HG03064 (cell line): ENCODE data around the gene COTL1.
"Not testable (repeated sequence)": the region's sequence is repeated elsewhere in the genome, so short reads cannot be mapped to it uniquely, and the experiment has no call there.

ENCODE experiments used
- ATAC-seq: cut with Tn5 transposase; IDR thresholded peaks from one replicate; pipeline ENCODE4 v1.9.1; 2021; ENCODE audit warnings: low read depth; ENCODE audit not compliant: unreplicated experiment

Gene COTL1

DNA sequence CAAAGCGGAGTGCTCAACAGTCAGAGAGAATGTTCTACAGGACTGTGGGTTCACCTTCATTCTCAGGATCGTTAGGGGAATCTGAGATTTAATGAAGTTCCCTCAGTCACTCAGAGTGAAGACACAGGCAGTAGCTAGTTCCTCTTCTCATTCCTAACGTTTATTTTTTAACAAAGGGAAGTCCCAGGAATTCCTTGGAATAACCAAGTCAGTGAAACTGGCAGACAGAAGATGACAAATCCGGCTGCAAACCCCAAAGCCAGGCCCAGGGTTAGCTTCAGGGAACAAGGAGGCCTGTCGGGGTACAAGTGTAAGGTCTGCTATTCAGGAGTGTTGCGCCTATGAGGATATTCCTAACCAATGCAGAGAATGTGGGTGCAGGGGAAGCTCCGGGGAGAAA, 42.0 kb downstream of the COTL1 start:
- ATAC-seq = no peak

DNA sequence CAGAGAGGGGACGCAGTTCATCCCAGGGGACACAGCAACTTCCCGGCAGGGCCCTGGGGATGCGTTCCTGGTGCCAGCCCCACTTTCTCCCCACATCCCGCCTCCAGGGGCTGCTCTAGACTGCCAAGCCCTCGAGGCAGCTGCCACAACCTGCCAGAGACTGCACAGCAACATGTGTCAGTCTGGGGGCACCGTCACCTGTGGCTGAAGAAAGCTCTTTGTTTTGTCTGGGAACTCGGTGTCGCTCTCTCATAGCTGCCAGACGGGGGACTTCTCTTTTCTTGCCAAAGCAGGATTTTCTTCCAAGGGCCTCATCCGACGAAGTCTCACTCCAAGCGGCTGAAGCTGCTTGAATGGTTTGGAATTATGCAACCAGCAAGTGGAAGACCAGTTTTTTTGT, 43.7 kb downstream of the COTL1 start:
- no peak for ATAC-seq

DNA sequence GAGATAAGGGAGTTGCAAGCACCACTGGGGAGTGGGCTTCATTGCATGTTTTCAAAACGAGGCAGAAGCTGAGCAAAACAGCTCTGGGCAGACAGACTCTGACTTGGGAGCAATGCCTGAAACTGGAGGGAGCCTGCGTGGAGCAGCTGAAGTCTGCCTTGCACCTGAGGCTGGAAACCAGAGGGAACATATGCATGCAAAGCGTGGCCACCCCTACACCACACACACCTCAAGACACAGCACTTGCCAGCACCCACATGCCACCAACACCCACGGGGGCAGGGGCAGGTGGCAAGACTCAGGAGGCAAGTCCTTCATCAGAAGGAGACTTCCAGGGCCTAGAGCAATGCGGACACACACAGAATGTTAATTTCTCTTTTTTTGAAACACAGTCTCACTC, 45.8 kb downstream of the COTL1 start:
- no peak for ATAC-seq

DNA sequence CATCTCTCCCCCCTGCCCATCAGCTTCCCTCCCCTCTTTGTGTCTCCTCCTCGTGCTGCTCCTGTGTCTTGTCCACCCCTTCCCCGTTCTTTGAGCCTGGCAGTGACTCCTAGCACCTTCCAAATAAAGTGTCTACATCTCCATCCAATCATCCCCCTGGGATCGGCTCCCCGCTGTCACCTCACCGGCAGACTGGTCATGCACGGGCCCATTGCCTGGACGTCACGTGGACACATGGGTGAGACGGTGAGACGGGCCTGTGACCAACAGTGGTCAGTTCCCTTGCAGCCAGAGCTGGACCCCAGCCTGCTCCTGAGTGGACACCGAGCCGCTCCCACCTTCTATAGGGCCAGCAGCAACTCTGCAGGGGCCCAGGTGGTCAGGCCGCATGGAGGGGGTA, 46.4 kb downstream of the COTL1 start:
- no peak for ATAC-seq

- ATAC-seq = no peak
Observed at GRCh38 chr16:84570739-84571403, 47.0 kb downstream of the COTL1 start.

DNA sequence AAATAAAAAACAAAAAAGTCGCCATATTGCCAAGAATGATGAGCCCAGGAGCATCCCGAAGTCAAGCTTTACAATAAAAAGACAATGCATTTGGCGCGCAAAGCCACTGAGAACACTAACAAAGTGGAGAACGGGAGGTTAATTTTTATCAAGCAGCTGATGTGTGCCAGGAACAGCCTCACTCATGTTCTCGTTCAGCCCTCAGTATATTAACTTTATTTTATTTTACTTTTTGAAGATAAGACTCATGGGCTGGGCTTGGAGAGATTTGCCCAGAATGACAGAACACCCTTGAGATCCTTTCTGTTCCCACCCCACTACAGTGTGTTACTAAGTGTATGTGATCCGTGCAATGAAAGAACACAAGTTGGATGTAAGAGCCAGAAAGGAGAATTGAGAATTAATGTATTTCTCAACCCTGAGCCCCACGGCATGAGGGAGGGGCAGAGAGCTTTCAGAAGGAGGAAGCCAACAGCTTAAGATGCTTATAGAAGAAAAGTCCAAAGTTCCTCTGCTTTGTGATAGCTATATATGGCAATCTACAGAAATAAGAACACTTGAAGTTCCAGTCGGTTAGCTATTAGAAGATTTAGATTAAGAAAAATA, 48.4 kb downstream of the COTL1 start:
- no peak for ATAC-seq

DNA sequence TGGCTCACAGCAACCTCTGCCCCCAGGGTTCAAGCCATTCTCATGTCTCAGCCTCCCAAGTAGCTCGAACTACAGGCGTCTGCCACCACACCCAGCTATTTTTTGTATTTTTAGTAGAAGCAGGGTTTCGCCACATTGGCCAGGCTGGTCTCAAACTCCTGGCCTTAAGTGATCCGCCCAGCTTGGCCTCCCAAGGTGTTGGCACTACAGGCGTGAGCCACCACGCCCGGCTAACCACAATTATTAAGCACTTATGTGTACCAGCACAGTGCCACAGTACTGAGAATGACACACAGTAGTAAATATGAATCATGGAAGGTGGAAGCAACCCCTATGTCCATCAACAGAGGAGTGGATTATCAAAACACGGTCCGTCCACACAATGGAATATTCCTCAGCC, 49.8 kb downstream of the COTL1 start:
- ATAC-seq = no peak

DNA sequence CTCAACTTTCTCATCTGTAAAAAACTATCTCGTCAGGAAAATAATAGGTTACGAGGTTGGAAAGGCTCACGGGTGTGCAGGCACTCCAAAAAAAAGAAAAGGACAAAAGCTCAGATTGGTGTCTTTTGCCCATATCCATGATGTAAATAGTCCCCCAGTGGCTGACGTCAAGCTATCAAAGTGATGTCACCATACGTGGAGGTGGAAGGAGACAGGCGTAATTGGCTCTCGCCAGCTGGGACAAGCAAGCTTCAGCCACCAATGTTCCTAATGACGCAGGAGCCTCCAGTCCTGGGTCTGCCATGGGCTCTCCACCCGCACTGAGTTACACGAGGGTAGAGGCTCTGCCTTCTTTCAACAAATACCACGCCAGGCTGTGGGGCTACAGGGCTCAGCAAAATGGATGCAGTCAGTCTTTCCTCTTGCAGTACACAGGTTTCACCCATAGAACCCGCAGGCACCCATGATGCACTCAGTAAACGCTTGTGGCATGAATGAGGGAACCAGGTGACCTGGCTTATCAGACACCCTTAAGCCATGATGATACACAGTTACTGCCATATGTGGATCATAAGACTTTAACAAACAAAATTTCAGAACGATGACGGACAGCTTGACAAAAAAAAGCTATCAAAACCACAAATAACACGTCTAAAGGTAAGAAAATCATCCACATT, 50.5 kb downstream of the COTL1 start:
- ATAC-seq = no peak

DNA sequence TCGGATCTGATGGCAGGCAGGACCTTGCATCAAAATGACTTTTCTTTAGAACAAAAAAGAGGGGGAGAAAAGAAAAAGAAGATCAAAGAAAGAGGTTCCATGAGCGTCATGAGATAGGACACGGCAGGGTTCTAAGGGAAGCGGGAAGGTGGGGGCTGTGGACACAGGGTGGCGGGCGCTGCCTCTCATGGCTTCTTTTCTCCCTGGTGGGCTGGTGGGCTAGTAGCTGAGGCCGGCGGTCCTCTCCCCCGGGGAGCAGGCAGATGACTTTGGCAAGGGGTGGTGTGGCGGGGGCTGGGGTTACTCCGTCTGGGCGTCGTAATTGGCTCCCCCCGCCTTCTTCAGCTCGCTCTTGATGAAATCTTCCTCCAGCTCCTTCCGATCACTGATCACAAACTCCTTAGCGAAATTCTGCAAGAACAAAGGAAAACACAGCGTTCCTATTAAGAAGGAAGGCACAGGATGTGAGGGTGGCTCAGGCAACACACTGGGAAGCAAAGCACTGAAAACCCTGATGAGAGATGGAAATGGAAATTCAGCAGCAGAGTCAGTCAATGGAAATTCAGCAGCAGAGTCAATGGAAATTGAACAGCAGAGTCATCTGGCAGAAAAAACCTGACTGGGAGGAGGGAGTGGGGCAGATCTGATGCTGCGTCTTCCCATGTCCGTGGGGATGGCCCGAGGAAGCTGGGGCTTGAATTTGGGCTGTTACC, 51.2 kb downstream of the COTL1 start:
- no peak for ATAC-seq

DNA sequence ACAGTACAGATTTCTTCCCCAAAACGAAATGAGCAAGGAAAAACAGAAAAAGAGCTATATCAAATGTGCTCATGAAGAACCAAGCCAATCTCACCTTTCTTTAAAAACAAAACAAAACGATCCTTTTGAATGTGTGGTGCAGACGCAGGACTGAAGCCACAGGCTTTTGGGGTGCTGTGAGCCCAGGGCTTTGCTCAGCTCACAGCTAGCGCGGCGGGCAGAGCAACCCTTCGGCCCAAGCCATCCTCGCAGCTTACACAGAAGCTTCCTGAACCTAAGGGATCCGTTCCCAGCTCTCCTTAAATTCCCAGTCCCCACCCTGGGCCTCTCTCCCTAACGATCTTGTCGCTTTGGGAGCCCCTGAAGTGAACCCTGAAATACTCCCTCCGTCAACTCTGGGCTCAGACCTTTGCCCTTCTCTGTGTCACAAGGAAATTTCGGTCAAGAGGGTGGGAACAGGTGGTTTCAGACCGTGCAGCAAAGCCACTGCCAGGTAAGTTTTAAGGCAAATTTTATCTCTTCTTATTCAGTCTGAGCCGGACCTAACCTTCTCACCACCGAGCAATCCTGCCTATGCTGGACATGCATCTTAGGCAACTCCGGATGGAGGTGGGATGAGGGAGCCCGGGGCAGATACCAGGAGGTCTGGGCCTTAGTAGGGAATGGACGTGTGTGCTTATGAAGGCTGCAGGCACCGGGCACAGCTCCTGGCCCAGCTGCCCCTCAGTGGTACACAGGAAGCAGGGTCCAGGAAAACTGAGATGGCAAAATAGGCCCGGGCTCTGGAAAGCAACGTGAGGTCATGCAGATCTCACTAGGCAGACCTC, 52.0 kb downstream of the COTL1 start:
- no peak for ATAC-seq

DNA sequence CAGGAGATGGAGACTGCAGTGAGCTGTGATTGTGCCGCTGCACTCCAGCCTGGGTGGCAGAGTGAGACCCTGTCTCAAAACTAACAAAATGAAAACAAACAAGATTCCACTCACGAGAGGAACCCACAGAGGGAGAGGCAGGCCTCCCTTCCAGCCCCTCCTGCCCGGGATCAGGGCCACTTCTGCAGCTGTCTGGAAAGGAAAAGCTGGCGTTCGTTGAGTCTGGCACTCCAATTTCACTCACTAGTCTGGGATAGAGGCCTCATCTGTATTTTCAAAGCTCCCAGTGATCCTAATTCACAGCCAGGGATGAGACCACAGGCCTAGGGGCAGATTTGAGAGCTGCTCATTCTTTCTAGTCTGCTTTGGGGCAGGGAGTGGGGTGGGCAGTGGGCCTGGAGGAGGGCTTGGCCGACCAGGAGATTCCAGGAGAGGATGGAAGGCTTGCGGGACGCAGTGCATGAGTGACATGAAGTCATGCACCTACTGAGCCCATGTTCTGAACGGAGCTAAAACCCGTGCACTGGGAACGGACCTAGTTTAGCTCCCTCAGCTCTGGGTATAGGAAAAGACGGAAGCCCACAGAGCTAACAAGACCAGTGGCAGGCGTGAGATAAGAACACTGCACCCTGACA, 54.0 kb downstream of the COTL1 start:
- no peak for ATAC-seq

DNA sequence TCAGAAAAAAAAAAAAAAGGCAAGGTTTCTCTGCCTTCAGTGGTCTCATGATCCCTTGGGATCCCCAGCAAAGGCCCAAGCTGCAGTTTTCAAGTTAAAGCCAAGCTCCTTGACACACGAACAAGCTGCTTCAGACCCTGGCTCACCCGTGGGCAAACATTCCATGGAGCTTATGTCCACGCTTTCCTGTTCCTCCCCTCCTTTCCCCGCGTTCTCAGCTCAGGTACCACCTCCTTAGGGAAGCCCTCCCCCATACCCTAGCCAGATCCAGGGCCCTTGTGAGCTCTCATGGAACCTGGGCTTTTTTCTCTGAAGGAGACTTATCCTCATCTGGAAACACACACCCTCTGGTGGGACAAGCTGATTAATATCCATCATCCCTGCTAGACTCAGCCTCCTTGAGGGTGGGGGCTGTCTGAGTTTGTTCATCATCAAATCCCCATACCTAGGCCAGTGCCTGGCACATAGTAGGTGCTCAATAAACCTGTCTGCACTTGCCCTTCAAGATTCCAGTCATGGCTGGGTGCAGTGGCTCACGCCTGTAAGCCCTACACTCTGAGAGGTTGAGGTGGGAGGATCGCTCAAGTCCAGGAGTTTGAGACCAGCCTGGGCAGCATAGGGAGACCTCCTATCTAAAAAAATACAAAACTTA, 54.7 kb downstream of the COTL1 start:
- ATAC-seq = no peak

DNA sequence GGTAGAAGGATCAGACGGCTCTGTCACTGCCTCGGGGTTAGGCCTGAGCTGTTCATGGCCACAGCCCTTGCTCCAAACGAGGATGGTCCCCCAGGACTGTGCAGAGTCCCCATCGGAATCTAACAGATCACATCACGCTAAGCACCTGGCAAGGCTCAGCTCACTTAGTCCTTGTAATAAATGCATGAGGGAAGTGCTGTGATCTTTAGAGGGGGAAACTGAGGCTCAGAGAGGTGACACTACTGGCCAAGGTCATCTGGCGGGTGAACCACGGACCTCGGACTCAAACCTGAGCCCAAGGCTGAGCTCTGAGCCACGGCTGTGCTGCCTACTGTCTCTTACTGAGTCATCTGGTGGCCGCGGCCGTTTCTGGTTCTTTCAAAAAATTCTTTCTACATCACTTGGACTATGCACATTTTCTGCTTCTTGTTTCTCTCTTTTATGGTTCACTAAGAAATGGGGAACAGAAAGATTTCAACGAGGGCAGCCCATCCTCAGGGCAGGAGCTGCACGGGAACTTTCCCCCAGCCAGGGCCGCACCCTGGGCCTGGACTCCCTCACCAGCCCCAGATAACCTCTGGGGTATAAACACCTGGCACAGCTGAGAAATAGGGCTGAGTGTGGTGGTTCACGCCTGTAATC, 55.6 kb downstream of the COTL1 start:
- no peak for ATAC-seq

DNA sequence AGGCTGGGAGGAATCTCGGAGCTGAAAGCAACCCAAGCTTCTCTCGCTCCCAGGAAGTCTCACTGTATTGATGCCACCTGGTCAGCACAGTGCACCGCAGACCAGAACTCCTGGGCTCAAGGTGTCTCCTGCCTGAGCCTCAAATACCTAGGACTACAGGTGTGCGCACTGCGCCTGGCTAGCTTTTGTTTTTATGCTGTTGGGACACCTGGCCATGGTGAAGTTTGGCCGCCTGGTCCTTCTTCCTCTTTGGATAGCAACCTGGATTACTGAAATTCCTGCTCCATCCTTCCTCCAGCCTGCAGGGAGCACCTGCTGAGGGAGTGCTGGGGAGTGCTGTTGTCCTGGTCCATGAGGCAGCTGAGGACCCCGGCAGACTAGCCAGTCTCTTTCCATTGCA, 56.6 kb downstream of the COTL1 start:
- ATAC-seq = no peak

DNA sequence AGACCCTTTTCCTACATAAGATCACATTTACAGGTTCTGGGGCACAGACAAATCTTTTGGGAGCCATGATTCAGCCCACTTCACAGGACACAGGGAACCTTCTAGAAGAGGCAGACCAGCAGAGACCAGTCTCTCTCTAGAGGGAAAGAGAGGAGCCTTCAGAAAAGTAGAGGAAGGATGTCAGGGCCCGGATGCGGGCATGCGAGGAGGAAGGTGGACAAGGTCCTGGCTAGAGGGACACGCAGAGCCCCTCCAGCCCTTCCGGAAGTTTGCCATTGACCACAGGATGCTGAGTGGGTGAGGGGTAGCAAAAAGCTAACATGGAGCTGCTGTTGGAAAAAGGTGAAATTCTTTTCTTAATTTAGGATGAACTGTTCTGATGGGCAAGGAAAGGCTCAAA, 57.6 kb downstream of the COTL1 start:
- ATAC-seq = no peak

GRCh38 chr16:84559311-84559932, 58.5 kb downstream of the COTL1 start:
- ATAC-seq = no peak

DNA sequence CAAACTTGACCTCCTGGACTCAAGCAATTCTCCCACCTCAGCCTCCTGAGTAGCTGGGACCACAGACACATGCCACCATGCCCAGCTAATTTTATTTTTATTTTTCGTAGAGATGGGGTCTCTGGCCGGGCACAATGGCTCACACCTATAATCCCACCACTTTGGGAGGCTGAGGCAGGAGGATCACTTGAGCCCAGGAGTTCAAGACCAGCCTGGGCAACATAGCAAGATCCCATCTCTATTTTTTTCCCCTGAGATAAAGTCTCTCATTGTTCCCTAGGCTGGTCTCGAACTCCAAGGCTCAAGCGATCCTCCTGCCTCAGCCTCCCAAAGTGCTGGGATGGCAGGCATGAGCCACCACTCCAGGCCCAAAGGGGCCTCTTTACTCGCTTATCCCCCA, 59.0 kb downstream of the COTL1 start:
- not testable (repeated sequence) for ATAC-seq

GRCh38 chr16:84557504-84557903, 60.4 kb downstream of the COTL1 start:
- ATAC-seq = no peak

- ATAC-seq = no peak
Observed at GRCh38 chr16:84557059-84557458, 60.8 kb downstream of the COTL1 start.
